Measurements from ENCODE around the gene PDE7B. TPM values are rescaled to one million over a fixed set of nuclear protein-coding genes. Genes with fewer than 3 reads are reported as not detected.

The PDE7B gene
- total and polyA plus RNA-seq, 2 of the 8 experiments (the other 6 are each of a cell fraction or from before 2014, with no cell fraction given) = not detected

DNA sequence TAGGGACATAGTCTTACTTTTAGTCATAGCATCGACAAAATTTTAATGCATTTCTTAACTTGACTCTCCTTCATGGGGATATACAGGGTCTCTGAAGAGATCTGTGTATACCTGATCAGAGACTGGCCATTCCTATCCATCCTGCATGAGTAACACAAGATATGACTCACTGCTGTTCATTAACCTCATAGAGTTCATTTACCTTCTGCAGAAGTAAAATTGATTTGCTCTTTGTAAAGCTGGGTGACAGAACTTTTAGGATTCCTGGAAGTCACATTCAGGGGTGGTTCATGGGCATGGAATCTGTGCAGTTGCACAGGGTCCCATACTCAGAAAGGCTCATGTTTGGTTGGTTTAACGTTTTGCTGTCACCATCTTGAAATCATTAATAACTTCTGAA, 53.2 kb downstream of the PDE7B start:
- no peak for DNase-seq (ENCODE audit: low read depth in 1 of 2, low spot score in 2 of 2)
- Histone ChIP-seq H4K8ac (ENCODE audit: extremely low read depth, insufficient read depth, low read length) (no peak overlapping the region), H3K18ac (ENCODE audit: extremely low read depth, low read length) (no peak overlapping the region), H3K79me1 (ENCODE audit: low read depth, low read length) (no peaks in the 10 kb centered on the region), H2BK5ac (ENCODE audit: low read depth, low read length) (no peak overlapping the region), H4K91ac (replicated peaks; ENCODE audit: insufficient read length, low read length) (no peak overlapping the region), H4K5ac (ENCODE audit: insufficient read length, low read depth, low read length) (no peak overlapping the region), H3K4me1 (replicated peaks in 1 of 4; ENCODE audit: control insufficient read depth in 3 of 4, insufficient read depth in 4 of 4, low read length in 3 of 4) (no peaks in the 10 kb centered on the region), H2BK15ac (ENCODE audit: low read length) (no peak overlapping the region), H3K27ac (ENCODE audit: low read depth, low read length) (no peak overlapping the region), H3K36me3 (ENCODE audit: control insufficient read depth in 2 of 4, insufficient read depth in 4 of 4, low read length in 3 of 4) (no peaks in the 10 kb centered on the region), H2BK20ac (ENCODE audit: low read length) (no peak overlapping the region), H4K20me1 (replicated peaks in 1 of 2; ENCODE audit: control insufficient read depth in 1 of 2, insufficient read depth in 2 of 2, low read length in 2 of 2) (no peaks in the 10 kb centered on the region), H3K4ac (replicated peaks; ENCODE audit: insufficient read length, low read depth, low read length) (no peak overlapping the region), H3K79me2 (ENCODE audit: control insufficient read depth in 1 of 2, insufficient read depth in 2 of 2, low read length in 2 of 2) (no peaks in the 10 kb centered on the region), H2AK5ac (ENCODE audit: low read depth, low read length) (no peak overlapping the region), H3K9ac (replicated peaks in 1 of 4; ENCODE audit: extremely low read depth in 1 of 4, low read depth in 3 of 4, low read length in 3 of 4) (no peak overlapping the region), H3K4me2 (ENCODE audit: insufficient read depth in 1 of 2, low read depth in 2 of 2, low read length in 2 of 2) (no peak overlapping the region), H2BK120ac (replicated peaks; ENCODE audit: low read depth, low read length) (no peak overlapping the region), H3K56ac (replicated peaks; ENCODE audit: insufficient read length, low read depth, low read length) (no peak overlapping the region), H3K27me3 (replicated peaks in 1 of 4; ENCODE audit: control insufficient read depth in 3 of 4, extremely low read depth in 1 of 4, insufficient read depth in 3 of 4, low read length in 3 of 4) (no peaks in the 10 kb centered on the region), H2BK12ac (ENCODE audit: low read depth, low read length) (no peak overlapping the region), H3K14ac (ENCODE audit: insufficient read length) (no peak overlapping the region), H3K9me3 (ENCODE audit: insufficient read depth in 2 of 2, low read depth in 1 of 2, low read length in 1 of 2) (no peaks in the 10 kb centered on the region), H3K23ac (ENCODE audit: insufficient read length) (no peak overlapping the region), H2AFZ (ENCODE audit: low read length) (no peak overlapping the region), H3K23me2 (ENCODE audit: low read depth, low read length) (no peaks in the 10 kb centered on the region; the same call in 1 of the 2 replicates), H3K4me3 (ENCODE audit: extremely low read depth in 1 of 4, insufficient read depth in 2 of 4, low read depth in 3 of 4, low read length in 4 of 4) (no peak overlapping the region)
- WGBS, 2 experiments (ENCODE audit: extremely low coverage in 1 of 2, insufficient coverage in 1 of 2, insufficient read length in 1 of 2, insufficient replicate concordance in 2 of 2, low coverage in 1 of 2, low lambda C conversion rate in 2 of 2, missing lambda C conversion rate in 1 of 2) = 80% methylated on average over 2 of the region's 2 CpGs; no CpG with 5 or more reads in 1 of the 2 experiments
- no peak for FAIRE-seq
- CTCF ChIA-PET (ENCODE audit: partially characterized antibody) = interaction anchor here (0.5 kb wide), 1 partner anchor 413 kb away, joined by 3 read pairs; no protein-coding TSS in a partner anchor
- POLR2A ChIA-PET (ENCODE audit: partially characterized antibody) = no interaction called here
- TF ChIP-seq SIRT6 (IDR thresholded peaks at IDR 0.05; ENCODE audit: low read length) = no peak
- TF ChIP-seq, protein P1, sequence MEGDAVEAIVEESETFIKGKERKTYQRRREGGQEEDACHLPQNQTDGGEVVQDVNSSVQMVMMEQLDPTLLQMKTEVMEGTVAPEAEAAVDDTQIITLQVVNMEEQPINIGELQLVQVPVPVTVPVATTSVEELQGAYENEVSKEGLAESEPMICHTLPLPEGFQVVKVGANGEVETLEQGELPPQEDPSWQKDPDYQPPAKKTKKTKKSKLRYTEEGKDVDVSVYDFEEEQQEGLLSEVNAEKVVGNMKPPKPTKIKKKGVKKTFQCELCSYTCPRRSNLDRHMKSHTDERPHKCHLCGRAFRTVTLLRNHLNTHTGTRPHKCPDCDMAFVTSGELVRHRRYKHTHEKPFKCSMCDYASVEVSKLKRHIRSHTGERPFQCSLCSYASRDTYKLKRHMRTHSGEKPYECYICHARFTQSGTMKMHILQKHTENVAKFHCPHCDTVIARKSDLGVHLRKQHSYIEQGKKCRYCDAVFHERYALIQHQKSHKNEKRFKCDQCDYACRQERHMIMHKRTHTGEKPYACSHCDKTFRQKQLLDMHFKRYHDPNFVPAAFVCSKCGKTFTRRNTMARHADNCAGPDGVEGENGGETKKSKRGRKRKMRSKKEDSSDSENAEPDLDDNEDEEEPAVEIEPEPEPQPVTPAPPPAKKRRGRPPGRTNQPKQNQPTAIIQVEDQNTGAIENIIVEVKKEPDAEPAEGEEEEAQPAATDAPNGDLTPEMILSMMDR (IDR thresholded peaks at IDR 0.05; ENCODE audit: control extremely low read depth in 1 of 3, insufficient read depth in 1 of 3, low read depth in 1 of 3, low read length in 3 of 3) = no peak

All from H1 (cell line).